BE2C (cell line): Measurements from ENCODE around the gene ZCCHC2.
A peak's percentile ranks its signal among the peaks of the same experiment; 100 is the strongest.

Source experiments
- DNase-seq: peaks from one replicate; pipeline ENCODE4 v3.0.0-alpha.2; 2020
- H3K27me3 ChIP-seq: fragments of 250-450 bp; sonication (Bioruptor Pico); 2 replicates; pipeline ENCODE4 v1.5.1; 2020; ENCODE audit warnings: mild to moderate bottlenecking
- H3K36me3 ChIP-seq: fragments of 250-450 bp; sonication (Bioruptor Pico); 2 replicates; pipeline ENCODE4 v1.5.1; 2020; ENCODE audit warnings: mild to moderate bottlenecking
- H3K4me1 ChIP-seq: fragments of 250-450 bp; sonication (Bioruptor Pico); 2 replicates; pipeline ENCODE4 v1.5.1; 2020
- H3K4me3 ChIP-seq: 2 replicates; pipeline ENCODE4 v1.5.1; 2011; ENCODE audit warnings: low read depth, low read length
- H3K9me3 ChIP-seq: fragments of 250-450 bp; sonication (Bioruptor Pico); 2 replicates; pipeline ENCODE4 v1.5.1; 2020
- CTCF ChIP-seq: IDR thresholded peaks from 2 replicates; pipeline ENCODE4 v1.5.1; 2012; ENCODE audit warnings: mild to moderate bottlenecking, low read depth, low read length

ZCCHC2 gene

GRCh38 chr18:62522178-62522503 is 684 bp upstream of the ZCCHC2 start:
- H3K36me3 ChIP-seq = no peaks in the 10 kb centered on the region
- peak overlapping the region; percentile 59 for H3K4me3 ChIP-seq
- H3K27me3 ChIP-seq = peaks cover 27% of the 10 kb centered on the region
- DNase-seq = no peak
- no peaks in the 10 kb centered on the region for H3K4me1 ChIP-seq
- no peak for TF ChIP-seq CTCF
- no peaks in the 10 kb centered on the region for H3K9me3 ChIP-seq

- Histone ChIP-seq H3K4me3 (no peak overlapping the region; the same call in 1 of the 2 replicates), H3K36me3 (no peaks in the 10 kb centered on the region), H3K9me3 (no peaks in the 10 kb centered on the region), H3K4me1 (no peaks in the 10 kb centered on the region), H3K27me3 (peaks cover 27% of the 10 kb centered on the region)
- no peak for DNase-seq
- TF ChIP-seq CTCF = no peak
Measured at GRCh38 chr18:62523255-62523588, 397 bp downstream of the ZCCHC2 start.

GRCh38 chr18:62523631-62524439 is 1.0 kb downstream of the ZCCHC2 start:
- peak; percentile 25 for DNase-seq
- TF ChIP-seq CTCF = no peak

GRCh38 chr18:62524440-62525200 is 1.8 kb downstream of the ZCCHC2 start:
- Histone ChIP-seq H3K4me3 (peak overlapping the region; percentile 59), H3K9me3 (no peaks in the 10 kb centered on the region), H3K36me3 (no peaks in the 10 kb centered on the region), H3K4me1 (no peaks in the 10 kb centered on the region), H3K27me3 (peaks cover 27% of the 10 kb centered on the region)
- no peak for TF ChIP-seq CTCF
- DNase-seq = peak; percentile 28

More at GRCh38 chr18:62523631-62524439, 1.0 kb downstream of the ZCCHC2 start:
- Histone ChIP-seq H3K4me3 (peak overlapping the region; percentile 59), H3K27me3 (peaks cover 27% of the 10 kb centered on the region), H3K9me3 (no peaks in the 10 kb centered on the region), H3K36me3 (no peaks in the 10 kb centered on the region), H3K4me1 (no peaks in the 10 kb centered on the region)

DNA sequence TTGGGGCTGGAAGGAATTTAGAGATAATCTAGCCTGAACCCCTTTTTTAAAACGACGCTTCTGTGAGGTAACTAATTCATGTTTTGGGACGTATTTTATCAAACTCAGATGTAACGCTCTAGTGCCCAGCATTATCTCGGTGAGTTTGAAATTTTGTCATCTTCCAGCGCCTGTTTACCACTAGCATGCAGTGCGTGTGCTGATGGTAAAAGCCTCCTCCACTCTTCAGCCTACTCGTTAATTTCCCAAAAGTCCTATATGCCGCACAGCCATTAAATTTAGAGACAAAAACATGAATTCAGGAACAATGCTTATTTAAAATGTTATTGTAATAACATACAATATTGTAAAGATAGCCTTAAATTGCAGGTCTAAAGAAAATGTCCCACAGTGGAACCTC is 2.8 kb downstream of the ZCCHC2 start:
- peaks cover 27% of the 10 kb centered on the region for H3K27me3 ChIP-seq
- no peaks in the 10 kb centered on the region for H3K9me3 ChIP-seq
- H3K4me1 ChIP-seq = no peaks in the 10 kb centered on the region
- TF ChIP-seq CTCF = no peak
- peak overlapping the region; percentile 62 for H3K4me3 ChIP-seq
- no peaks in the 10 kb centered on the region for H3K36me3 ChIP-seq
- no peak for DNase-seq
